ENCODE data around the gene FOCAD.

FOCAD gene

GRCh38 chr9:20921362-20921761 lies 237.3 kb downstream of the FOCAD start:
- Histone ChIP-seq H4K20me1 (ENCODE audit: insufficient read depth, low read length) (no peaks in the 10 kb centered on the region), H3K36me3 (ENCODE audit: insufficient read depth, low read length) (no peaks in the 10 kb centered on the region), H3K4me3 (ENCODE audit: low read depth, low read length, poor library complexity, severe bottlenecking) (no peak overlapping the region), H3K9ac (ENCODE audit: low read length) (no peak overlapping the region), H3F3A (ENCODE audit: insufficient read depth, low read length) (no peaks in the 10 kb centered on the region), H3K4me1 (ENCODE audit: insufficient read depth, low read length, severe bottlenecking) (no peaks in the 10 kb centered on the region), H3K79me2 (ENCODE audit: insufficient read depth, low read length) (no peaks in the 10 kb centered on the region), H3K27ac (ENCODE audit: low read depth, low read length, poor library complexity, severe bottlenecking) (no peak overlapping the region), H3K27me3 (ENCODE audit: insufficient read depth, low read length) (no peaks in the 10 kb centered on the region), H2AFZ (ENCODE audit: low read length) (no peak overlapping the region), H3K4me2 (ENCODE audit: low read length) (no peak overlapping the region), H3K9me3 (ENCODE audit: low read length) (no peaks in the 10 kb centered on the region), H3K9me2 (ENCODE audit: low read depth, low read length) (no peaks in the 10 kb centered on the region)
- no peak for TF ChIP-seq EZH2 (IDR thresholded peaks at IDR 0.05; ENCODE audit: borderline replicate concordance, low read length)
- TF ChIP-seq CTCF (IDR thresholded peaks at IDR 0.05; ENCODE audit: low read length) = no peak

- Histone ChIP-seq H2AFZ (ENCODE audit: low read length) (no peak overlapping the region), H3K9me2 (ENCODE audit: low read depth, low read length) (no peaks in the 10 kb centered on the region), H3K79me2 (ENCODE audit: insufficient read depth, low read length) (no peaks in the 10 kb centered on the region), H3K4me3 (ENCODE audit: low read depth, low read length, poor library complexity, severe bottlenecking) (no peak overlapping the region), H3K4me1 (ENCODE audit: insufficient read depth, low read length, severe bottlenecking) (no peaks in the 10 kb centered on the region), H3K9ac (ENCODE audit: low read length) (no peak overlapping the region), H3K4me2 (ENCODE audit: low read length) (no peak overlapping the region), H3F3A (ENCODE audit: insufficient read depth, low read length) (no peaks in the 10 kb centered on the region), H3K36me3 (ENCODE audit: insufficient read depth, low read length) (no peaks in the 10 kb centered on the region), H3K27ac (ENCODE audit: low read depth, low read length, poor library complexity, severe bottlenecking) (no peak overlapping the region), H4K20me1 (ENCODE audit: insufficient read depth, low read length) (no peaks in the 10 kb centered on the region), H3K27me3 (ENCODE audit: insufficient read depth, low read length) (no peaks in the 10 kb centered on the region), H3K9me3 (ENCODE audit: low read length) (no peaks in the 10 kb centered on the region)
- TF ChIP-seq CTCF (IDR thresholded peaks at IDR 0.05; ENCODE audit: low read length) (no peak), EZH2 (IDR thresholded peaks at IDR 0.05; ENCODE audit: borderline replicate concordance, low read length) (no peak)
These were observed 241.4 kb downstream of the FOCAD start for GRCh38 chr9:20925256-20926045.

- no peak for TF ChIP-seq CTCF (IDR thresholded peaks at IDR 0.05; ENCODE audit: low read length)
- no peak for TF ChIP-seq EZH2 (IDR thresholded peaks at IDR 0.05; ENCODE audit: borderline replicate concordance, low read length)
- Histone ChIP-seq H3K79me2 (ENCODE audit: insufficient read depth, low read length) (no peaks in the 10 kb centered on the region), H4K20me1 (ENCODE audit: insufficient read depth, low read length) (no peaks in the 10 kb centered on the region), H3K27ac (ENCODE audit: low read depth, low read length, poor library complexity, severe bottlenecking) (no peak overlapping the region), H3K4me3 (ENCODE audit: low read depth, low read length, poor library complexity, severe bottlenecking) (no peak overlapping the region), H3K4me2 (ENCODE audit: low read length) (no peak overlapping the region), H3K36me3 (ENCODE audit: insufficient read depth, low read length) (no peaks in the 10 kb centered on the region), H3K4me1 (ENCODE audit: insufficient read depth, low read length, severe bottlenecking) (no peaks in the 10 kb centered on the region), H3K9me2 (ENCODE audit: low read depth, low read length) (no peaks in the 10 kb centered on the region), H3F3A (ENCODE audit: insufficient read depth, low read length) (no peaks in the 10 kb centered on the region), H3K27me3 (ENCODE audit: insufficient read depth, low read length) (no peaks in the 10 kb centered on the region), H3K9ac (ENCODE audit: low read length) (no peak overlapping the region), H2AFZ (ENCODE audit: low read length) (no peak overlapping the region), H3K9me3 (ENCODE audit: low read length) (no peaks in the 10 kb centered on the region)
These were observed 245.2 kb downstream of the FOCAD start for GRCh38 chr9:20929276-20929675.
